Measurements from ENCODE around the gene TBC1D14.
A peak's percentile ranks its signal among the peaks of the same experiment; 100 is the strongest.
"Not testable (repeated sequence)": the region's sequence is repeated elsewhere in the genome, so short reads cannot be mapped to it uniquely, and the experiment has no call there.

Gene TBC1D14

DNA sequence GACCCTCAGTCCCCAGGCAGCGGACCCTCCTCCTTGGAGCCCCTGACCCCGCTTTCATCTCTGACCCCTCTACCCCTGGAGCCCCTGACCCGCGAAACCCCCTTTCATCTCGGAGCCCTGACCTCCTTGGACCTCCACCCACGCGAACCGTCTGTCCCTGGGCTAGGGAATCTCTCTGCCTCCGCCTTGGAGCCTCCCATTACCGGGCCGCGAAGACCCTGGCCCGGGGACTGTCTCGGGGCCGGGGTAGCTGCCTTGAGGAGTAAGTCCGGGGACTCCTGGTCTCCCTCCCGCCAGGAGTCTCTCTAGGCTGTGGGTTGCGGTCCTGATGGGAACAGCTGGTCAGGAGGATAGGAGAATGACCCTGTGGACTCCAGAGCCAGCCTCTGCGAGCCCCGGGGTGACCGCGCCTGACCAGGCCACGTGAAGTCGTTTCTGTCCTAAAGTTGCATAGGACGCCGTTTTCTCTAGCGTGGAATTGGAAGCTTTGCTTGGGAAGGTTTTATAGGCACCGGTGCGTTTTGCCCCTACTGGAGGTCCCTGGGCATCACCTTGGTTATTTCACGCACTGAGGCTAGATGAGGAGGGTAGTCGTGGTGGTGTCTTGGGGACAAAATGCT lies 824 bp downstream of the TBC1D14 start:
- DNase-seq = no peak

DNA sequence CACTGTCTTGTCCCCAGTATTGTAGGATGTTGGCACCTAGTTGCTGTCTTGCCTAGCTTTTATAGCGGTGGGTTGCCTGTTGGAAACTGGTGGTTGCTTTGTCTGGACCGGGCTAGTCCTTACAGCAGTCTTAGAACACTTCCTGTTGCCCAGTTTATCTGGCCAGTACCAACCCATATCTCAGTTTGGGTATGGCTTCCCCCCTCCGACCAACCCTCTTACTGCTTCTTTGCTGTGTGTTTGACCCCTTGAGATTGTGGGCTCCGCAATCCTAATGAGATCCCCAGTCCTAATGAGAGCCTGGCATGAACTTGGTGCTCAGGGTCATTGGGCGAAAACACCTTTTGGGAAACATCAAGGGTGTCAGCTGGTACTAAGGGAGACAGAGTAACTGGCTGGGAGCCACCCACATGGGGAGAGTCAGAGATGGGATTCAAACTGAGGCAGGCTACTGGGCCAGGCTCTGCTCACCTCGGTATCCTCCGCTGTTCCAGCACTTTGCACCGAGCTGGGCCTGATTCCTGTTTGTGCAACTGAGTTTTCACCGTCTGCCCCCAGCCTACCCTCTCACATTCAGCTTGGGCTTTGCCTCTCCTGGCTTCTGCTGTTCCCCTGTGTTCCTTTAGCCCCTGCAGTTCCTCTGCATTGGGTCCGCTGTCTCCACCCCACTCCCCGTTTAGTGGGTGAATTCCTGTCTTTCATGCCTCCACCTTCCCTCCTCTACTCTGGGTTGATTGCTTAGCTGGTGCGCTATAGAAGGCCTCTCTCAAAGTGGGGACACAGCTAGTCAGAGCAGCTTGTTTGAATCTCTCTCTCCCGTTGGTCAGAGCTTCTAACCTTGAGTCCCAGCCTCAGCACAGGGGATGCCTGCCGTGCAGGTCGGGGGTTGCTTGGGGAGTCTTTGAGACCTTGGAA lies 1.6 kb downstream of the TBC1D14 start:
- no peak for DNase-seq

DNA sequence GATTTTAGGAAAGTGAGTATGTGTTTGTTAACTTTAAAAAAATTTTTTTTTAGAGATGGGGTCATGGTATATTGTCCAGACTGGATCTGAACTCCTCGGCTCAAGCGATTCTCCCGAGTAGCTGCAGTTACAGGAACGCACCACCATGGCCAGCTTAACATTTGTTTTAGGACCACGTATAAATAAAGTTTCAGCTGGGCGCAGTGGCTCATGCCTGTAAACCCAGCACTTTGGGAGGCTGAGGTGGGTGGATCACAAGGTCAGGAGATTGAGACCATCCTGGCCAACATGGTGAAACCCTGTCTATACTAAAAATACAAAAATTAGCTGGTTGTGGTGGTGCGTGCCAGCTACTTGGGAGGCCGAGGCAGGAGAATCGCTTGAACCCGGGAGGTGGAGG lies 2.3 kb downstream of the TBC1D14 start:
- DNase-seq = not testable (repeated sequence)

DNA sequence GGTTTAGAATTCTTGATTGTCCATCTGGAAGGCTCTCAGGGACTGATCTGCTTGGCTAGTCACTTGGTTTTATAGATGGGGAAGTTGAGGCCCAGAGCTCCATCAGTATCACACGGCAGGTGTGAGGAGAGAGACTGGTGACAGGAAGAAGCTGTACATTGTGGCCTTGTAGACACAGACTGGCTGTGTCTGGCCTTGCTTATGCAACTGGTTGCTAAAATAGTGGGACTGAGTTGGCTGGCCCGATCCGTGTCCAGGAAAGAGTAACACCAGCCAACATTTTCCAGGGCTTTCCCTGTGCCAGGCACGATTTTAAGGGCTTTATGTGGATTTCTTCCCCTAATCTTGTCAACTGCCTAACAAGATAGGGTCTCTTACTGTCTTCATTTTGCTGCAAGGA lies 2.8 kb downstream of the TBC1D14 start:
- no peak for DNase-seq

DNA sequence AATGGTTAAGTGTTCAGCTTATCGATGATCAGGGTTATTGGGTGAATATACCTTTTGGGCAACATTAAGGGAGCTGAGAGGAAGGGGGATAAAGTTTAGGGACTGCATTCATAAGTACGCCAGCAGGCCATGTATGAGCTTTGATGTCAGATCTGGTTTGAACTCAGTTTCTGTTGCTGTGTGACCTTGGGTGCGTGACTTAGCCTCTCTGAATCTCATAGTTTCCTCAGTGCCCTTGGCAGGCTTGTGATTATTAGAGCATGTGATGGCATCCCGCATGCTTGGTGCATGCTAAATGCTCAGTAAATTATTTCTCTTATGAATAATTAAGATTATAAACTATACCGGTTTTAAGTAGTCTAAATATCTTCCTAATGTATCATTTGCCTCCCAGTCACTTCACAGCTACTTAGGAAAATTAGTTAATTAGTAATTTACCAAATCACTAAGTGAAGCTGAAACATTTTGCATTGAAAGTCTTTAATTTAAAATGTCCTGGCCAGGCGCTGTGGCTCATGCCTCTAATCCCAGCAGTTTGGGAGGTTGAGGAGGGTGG lies 3.8 kb downstream of the TBC1D14 start:
- DNase-seq = no peak

DNA sequence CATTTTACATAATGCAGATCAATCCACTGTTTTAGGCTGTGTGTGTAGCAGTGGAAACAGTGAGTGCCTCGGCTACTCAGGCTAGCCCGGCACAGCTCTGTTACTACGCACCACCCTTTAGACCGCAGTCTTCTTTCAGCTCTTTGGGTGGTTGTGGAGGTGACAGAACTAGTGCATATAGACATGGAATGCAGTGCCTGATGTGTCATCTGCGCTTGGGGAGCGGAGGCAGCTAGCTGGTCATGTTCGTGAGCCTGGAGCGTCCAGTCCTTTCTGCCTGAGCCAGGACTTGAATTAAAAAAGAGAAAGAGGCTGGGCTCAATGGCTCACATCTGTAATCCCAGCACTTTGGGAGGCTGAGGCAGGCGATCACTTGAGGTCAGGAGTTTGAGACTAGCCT lies 4.8 kb downstream of the TBC1D14 start:
- no peak for DNase-seq

DNA sequence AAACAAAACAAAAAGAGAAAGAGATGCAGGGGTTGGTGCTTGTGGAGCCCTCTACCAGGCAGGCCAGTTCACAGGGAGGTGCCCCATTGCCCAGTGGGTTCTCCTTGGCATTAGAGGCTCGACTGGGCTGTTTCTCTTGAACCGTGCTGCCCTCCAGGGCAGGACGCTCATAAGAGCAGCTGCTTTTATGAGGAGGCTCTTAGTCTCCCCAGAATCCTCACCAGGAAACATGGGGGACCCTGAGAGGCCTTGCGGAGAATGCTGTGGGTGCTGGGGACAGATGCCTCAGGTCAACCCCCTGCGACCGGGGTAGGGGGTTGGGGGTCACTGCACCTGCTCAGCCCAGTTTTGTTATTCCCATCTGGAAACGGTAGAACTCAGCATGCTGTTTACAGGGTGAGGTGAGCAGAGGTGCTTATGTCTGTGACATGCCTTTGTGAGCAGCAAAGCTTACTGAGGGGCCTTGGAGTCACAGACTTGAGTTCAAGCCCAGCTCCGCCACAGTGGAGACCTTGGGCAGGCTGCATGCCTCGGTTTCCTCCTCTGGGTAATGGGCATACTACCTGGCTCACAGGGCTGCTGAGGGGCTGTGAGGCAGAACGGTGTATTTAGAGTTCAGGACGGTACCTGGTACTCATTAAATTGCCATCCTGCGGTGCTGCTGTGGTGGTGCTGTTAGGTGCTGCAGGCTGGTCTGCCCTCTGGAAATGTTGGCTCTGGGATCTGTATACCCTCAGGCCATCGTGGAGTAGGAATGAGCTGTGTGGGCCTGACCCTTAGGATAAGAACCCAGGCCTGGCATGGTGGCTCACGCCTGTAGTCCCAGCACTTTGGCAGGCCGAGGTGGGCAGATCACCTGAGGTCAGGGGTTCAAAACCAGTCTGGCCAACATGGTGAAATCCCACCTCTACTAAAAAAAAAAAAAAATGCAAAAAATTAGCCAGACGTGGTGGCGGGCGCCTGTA lies 5.7 kb downstream of the TBC1D14 start:
- DNase-seq = no peak

DNA sequence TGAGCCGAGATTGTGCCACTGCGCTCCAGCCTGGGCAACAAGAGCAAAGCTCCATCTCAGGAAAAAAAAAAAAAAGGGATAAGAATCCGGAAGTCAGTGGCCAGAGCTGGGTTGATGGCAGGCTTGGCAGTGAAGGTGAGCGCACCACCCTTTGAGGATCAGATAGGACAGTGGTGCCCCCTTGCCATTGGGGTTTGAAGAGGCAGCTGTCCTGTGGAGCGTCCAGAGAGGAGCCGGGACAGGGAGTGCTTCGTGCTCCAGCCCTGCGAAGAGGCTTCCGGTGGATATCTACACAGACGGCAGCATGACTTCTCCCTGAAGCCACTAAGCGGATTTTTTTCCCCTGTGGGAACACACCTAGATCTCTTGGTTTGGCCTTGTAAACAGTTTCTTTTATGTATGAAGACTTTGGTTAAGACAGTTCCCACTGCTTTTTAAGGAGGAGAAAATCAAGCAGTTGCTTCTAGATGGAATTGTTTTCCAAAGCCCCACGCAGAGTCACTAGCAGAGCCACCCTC lies 6.5 kb downstream of the TBC1D14 start:
- no peak for DNase-seq

DNA sequence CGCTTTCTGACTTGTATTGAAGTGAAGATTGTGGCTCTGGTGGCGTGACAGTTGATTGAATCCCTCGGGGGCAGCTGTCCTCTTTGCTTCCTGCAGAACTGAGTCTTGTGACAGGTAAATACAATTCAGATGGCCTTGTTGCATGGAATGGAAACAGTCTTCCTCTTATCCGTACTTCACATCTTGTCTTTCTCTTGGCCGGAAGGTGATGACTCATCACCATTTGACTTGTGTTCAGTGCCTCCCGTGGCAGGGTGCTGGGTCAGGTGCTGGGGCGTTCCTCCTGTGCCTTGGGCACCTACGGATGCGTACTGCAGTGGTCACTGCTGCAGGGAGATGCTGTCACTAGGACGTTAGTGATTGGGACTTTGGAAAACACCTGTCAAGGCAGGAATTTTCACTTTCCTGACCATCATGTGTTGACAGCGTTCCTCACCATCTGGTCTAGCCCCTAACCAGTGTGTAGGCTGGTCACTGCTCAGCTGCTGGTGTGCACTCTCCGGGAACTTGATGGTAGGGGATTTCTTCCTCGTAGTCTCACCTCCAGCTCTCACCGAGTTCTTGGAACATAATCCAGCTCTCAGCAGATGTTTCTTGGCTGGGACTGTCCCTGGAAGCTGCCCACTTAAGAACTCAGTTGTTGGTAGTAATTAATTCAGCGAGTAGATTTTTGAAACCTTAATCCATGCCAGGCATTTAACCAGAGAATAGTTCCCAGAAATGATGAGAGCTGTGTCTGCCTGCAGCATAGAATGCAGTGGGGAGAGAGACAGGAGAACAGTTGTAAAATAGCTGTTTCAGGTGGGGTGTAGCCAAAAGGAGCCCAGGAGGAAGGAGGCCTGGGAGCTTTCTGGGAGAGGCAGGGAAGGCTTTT lies 7.2 kb downstream of the TBC1D14 start:
- peak in 4 of 5 experiments; percentile 36 to 92 (median 50) for DNase-seq

DNA sequence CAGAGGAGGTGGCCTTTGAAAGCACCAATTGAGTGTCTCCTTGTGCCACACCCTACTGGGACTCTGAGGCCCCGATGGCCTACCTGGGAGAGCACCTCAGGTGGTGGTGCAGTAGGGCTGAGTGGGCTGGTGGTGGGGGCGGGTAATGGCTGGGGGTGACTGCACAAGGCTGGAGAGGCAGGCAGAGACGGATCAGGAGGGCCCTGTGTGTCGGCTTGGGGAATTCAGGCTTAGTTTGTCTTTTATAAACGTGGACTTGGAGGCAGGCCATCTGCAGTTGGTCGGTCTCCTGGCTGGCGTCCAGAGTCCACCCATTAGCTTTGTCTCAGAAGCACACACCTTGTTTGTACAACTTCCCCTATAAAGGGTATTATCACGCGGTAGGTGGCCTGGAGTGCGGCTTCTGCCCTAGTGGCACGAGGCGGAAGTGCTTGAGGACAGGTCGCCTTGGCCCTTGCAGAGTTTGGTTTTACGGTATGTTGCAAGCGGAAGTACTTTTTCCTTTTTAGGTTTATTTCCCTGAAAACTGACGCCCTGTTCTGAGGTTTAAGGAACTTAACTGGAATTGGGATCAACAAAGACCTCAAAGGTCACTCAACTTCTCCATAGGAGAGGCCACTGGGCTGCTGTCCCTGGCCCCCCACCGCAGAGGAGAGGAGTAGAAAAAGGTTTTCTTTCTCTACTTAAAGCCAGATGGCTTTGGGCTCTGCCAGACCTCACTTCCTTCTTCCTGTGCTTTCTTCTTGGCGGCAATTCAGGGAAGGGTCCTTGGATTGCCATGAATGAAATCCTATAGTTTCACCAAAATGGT lies 8.0 kb downstream of the TBC1D14 start:
- peak in 1 of 5 experiments; percentile 60 for DNase-seq

DNA sequence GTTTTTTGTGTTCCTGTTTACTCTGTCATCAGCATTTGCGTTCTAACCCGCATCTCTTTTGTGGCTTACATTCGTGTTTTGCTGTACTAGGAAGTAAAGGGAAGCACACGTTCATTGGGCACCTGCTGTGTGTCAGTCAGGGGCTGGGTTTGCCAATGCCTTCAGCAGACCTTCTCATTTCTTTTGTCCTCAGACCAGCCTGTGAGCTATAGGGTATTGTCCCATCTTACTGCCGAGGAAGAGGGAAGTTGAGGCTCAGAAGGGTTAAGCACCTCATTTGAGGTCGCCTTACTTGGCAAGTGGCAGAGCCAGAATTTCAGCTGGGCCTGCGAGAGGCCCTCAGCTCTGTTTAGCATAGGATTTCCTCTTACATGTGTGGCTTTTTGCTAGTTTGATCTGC lies 8.7 kb downstream of the TBC1D14 start:
- DNase-seq = peak in 1 of 5 experiments; percentile 62

DNA sequence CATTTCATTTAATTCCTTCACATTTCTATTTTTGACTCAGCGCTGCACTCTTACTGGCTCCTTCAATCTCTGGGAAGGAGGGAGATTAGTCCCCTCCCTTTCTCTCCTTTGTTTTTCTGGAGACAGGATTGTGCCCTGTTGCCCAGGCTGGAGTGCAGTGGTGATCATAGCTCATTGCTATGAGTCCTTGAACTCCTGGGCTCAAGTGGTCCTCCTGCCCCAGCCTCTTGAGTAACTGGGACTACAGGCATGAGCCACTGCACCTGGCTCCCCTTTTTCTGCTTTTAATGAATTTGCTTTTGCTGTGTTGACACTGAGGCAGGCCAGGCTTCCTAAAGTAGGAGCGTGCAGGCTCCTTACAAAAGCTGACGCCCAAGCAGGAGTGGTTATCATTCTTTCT lies 10.5 kb downstream of the TBC1D14 start:
- DNase-seq = no peak

DNA sequence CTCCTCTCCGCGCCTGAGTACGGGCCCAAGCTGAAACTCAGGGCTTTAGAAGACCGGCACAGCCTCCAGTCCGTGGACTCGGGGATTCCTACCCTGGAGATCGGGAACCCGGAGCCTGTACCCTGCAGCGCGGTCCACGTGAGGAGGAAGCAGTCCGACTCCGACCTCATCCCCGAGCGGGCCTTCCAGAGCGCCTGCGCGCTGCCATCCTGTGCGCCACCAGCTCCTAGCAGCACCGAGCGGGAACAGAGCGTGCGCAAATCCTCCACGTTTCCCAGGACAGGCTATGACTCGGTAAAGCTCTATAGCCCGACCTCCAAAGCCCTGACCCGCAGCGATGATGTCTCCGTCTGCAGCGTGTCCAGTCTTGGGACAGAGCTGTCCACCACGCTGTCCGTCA lies 13.9 kb downstream of the TBC1D14 start:
- no peak for DNase-seq

DNA sequence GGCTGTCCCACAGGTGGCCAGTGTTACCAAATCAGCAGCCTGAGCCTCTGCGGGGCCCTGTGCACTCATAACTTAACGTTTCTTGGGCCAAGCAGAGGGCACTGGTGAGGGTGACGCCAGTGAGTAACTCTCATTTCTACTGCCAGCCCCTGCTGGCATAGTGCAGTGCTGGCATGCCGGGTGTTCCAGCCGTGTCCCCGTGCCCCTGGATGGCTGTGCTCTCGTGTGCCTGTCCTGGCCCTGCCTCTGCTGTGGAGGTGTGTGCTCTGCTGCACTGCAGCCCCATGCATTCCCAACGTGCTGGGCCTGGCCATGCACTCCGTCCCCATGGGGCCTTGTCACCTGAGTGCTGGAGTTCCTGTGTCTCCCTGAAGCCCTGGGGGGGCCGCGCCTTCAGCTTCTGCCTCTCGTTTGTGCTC lies 14.7 kb downstream of the TBC1D14 start:
- no peak for DNase-seq

DNA sequence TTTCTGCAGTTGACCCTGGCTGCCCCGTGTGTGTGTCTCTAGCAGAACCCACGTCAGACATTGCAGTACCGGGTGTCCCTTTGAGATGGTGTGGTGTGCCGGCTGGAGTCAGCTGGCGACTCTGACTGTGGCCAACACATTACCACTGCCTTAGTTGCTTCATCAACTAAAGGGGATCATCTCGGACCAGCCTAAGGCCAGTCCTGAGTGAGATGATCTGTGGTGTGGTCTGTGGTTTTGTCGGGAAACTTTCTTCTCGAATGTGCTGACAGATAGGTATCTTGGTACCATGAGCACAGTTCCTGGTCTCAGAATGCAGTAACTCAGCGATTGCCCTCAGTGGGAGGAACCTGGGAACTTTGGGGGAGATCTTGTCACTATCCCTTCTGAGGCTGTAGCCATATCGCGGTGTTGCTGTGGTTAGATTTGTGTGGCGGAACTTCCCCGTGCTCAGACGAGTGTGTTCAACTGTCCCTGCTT lies 15.8 kb downstream of the TBC1D14 start:
- peak in 1 of 5 experiments; percentile 37 for DNase-seq

DNA sequence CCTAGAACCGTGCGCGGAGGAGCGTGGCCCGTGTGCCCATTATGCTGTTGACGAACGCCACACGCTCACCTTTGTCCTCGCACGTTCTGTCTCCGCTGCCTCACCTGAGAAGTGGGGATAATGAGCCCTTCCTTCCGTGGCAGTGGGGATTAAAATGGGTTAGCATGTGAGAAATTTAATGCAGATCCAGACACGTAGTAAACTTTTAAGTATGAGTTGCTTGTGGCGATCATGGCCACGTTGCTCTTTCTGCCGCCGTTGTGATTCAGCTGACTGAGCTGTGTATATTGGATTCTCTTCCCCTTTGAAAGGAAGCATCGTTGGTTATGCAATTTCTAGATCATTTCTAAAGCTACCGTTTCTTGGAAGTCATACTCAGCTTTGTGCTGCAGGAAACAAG lies 16.5 kb downstream of the TBC1D14 start:
- DNase-seq = no peak

DNA sequence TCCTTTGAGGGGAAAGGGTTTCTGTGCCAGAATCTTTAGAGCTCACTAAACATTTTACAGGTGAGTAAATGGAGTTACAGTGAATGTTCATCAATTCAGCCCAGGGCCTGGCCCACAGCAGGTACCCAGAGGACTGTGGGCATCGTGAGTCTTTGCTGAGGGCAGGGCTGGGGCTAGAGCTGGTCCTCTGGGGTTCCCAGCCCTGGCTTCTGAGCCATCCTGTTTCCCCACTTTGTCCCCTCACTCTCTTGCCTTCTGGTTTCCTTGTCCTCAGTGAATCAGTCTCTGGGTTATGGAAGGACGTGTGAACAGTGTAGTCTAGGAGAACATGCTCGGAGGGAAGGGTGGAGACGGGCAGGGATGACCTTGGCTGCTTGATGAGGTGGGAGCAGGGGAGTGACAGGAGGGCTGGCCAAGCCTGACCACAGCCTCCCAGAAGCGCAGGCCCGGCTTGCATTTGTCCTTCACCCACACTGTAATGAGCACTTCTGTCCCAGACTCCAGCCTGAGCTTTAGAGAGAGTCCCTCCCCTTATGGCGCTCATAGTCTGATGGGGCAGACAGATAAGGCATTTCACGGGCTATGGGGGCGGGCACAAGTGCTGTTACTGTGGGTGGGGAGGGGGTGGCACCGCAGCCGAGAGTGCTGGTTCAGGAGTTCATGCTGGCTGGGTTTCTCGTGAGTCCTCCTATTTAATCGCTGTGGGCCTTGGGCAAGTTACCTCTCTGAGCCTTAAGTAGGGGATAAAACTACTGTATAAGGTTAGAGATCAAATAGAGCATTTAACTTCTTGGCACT lies 17.3 kb downstream of the TBC1D14 start:
- peak; percentile 35 to 88 (median 41) for DNase-seq

DNA sequence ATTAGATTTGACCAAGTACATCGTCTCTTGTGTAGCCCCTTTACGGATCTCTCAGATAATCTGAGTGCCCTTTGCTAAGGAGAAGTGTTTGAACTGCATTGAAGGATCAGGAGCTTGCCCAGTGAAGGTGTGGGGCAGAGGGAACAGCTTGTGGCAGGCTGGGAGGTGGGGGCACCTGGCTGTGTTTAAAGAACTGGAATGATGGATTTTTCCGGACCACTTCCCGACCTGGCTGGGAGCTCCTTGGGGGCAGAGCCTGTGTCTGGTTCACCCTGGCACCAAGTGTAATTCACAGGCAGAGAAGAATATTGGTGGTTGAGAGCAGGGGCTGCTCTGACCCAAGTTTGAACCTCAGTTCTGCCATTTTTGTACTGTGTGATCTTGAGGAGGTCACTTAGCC lies 18.5 kb downstream of the TBC1D14 start:
- no peak for DNase-seq

DNA sequence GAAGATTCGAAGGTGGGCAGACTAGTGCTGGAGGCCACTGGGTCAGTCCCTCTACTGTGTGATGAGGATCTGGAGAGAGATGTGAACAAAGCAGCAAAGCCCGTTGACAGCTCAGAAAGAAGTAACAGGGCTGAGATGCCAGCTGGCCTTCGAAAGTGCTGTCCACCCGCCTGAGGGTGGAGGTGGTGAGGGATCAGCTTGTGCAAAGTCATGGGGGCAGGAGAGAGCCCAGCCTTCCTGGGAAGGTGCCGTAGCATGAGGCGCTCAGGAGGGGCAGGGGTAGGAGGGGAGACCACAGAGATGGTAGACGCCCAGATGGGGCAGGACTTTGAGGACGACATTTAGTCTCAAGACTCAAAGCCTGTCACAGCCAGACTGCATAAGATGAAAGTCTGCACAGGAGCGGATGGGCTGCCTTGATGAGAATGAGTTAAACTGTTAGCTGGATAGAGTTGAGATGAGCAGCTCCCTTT lies 19.7 kb downstream of the TBC1D14 start:
- DNase-seq = no peak

All from T-helper 2 cell (primary cell).